IMR-90 (cell line): ENCODE results near the gene MFNG.

Experiments
- CEBPB ChIP-seq: IDR thresholded peaks from 2 replicates; pipeline ENCODE4 v1.6.1; 2012; ENCODE audit warnings: low read depth, low read length, improper control_type of control experiment
- CHD1 ChIP-seq: IDR thresholded peaks from 2 replicates; pipeline ENCODE4 v1.6.1; 2012; ENCODE audit warnings: low read depth, low read length, improper control_type of control experiment
- MAZ ChIP-seq: IDR thresholded peaks from 2 replicates; pipeline ENCODE4 v1.6.1; 2012; ENCODE audit warnings: low read depth, mild to moderate bottlenecking, low read length, improper control_type of control experiment, moderate library complexity, borderline replicate concordance
- MXI1 ChIP-seq: IDR thresholded peaks from 2 replicates; pipeline ENCODE4 v1.6.1; 2012; ENCODE audit warnings: low read depth, mild to moderate bottlenecking, low read length, moderate library complexity, borderline replicate concordance
- NFE2L2 ChIP-seq: fragments of 150-350 bp; IDR thresholded peaks from 2 replicates; pipeline ENCODE4 v1.6.1; 2016; ENCODE audit warnings: low read depth, mild to moderate bottlenecking, low read length
- POLR2A ChIP-seq: IDR thresholded peaks from 2 replicates; pipeline ENCODE4 v1.6.1; 2012; ENCODE audit warnings: mild to moderate bottlenecking, low read depth, low read length
- RFX5 ChIP-seq: IDR thresholded peaks from 2 replicates; pipeline ENCODE4 v1.8.0; 2012; ENCODE audit warnings: low read depth, mild to moderate bottlenecking, low read length, moderate library complexity
- TF ChIP-seq, protein P1 (sequence below): conservative IDR thresholded peaks from 2 replicates; pipeline ENCODE4 v1.5.1; 2012; ENCODE audit warnings: mild to moderate bottlenecking, low read depth, low read length, improper control_type of control experiment
- TF ChIP-seq, protein P2 (sequence below): fragments of 150-350 bp; IDR thresholded peaks from 2 replicates; pipeline ENCODE4 v1.6.1; 2016; ENCODE audit warnings: low read depth, mild to moderate bottlenecking, low read length, moderate library complexity, borderline replicate concordance

DNA sequence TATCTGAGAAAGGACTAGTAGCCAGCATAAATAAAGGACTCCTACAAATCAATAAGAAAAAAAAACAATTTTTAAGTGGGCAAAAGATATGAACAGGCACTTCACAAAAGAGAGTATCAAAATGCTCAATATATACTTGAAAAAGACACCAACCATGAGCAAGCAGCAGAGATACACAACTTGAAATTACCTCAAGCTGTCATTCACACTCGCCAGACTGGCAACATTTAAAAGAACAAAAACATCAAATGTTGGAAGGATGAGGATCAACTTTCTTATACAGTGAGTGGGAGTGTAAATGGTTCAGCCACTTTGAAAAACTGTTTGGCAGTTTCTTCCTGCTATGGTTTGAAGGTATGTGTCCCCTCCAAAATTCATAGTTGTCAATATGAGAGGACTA is 35.0 kb downstream of the MFNG start:
- TF ChIP-seq, protein P1, sequence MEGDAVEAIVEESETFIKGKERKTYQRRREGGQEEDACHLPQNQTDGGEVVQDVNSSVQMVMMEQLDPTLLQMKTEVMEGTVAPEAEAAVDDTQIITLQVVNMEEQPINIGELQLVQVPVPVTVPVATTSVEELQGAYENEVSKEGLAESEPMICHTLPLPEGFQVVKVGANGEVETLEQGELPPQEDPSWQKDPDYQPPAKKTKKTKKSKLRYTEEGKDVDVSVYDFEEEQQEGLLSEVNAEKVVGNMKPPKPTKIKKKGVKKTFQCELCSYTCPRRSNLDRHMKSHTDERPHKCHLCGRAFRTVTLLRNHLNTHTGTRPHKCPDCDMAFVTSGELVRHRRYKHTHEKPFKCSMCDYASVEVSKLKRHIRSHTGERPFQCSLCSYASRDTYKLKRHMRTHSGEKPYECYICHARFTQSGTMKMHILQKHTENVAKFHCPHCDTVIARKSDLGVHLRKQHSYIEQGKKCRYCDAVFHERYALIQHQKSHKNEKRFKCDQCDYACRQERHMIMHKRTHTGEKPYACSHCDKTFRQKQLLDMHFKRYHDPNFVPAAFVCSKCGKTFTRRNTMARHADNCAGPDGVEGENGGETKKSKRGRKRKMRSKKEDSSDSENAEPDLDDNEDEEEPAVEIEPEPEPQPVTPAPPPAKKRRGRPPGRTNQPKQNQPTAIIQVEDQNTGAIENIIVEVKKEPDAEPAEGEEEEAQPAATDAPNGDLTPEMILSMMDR: no peak
- TF ChIP-seq CHD1: no peak
- no peak for TF ChIP-seq MAZ
- no peak for TF ChIP-seq MXI1
- no peak for TF ChIP-seq POLR2A
- TF ChIP-seq, protein P2, sequence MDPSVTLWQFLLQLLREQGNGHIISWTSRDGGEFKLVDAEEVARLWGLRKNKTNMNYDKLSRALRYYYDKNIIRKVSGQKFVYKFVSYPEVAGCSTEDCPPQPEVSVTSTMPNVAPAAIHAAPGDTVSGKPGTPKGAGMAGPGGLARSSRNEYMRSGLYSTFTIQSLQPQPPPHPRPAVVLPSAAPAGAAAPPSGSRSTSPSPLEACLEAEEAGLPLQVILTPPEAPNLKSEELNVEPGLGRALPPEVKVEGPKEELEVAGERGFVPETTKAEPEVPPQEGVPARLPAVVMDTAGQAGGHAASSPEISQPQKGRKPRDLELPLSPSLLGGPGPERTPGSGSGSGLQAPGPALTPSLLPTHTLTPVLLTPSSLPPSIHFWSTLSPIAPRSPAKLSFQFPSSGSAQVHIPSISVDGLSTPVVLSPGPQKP: no peak
- TF ChIP-seq CEBPB: no peak
- TF ChIP-seq NFE2L2: no peak
- no peak for TF ChIP-seq RFX5
